Glutamatergic neuron (in vitro differentiated cells): Measurements from ENCODE around the gene DBX2. TPM values are rescaled to one million over a fixed set of nuclear protein-coding genes. Genes with fewer than 3 reads are reported as not detected.
A peak's percentile ranks its signal among the peaks of the same experiment; 100 is the strongest.
"Not testable (repeated sequence)": the region's sequence is repeated elsewhere in the genome, so short reads cannot be mapped to it uniquely, and the experiment has no call there.

ENCODE experiments used
- DNase-seq: peaks from one replicate; pipeline ENCODE4 v3.0.0; 2022
- H3K27ac Mint-ChIP-seq: one replicate; pipeline ENCODE4 v1.8.0; 2020; ENCODE audit warnings: mild to moderate bottlenecking, mixed read lengths, inconsistent platforms; ENCODE audit not compliant: unreplicated experiment
- H3K27me3 Mint-ChIP-seq: one replicate; pipeline ENCODE4 v1.8.0; 2020; ENCODE audit warnings: mild to moderate bottlenecking, moderate library complexity, mixed read lengths, inconsistent platforms; ENCODE audit not compliant: unreplicated experiment
- H3K36me3 Mint-ChIP-seq: one replicate; pipeline ENCODE4 v1.8.0; 2020; ENCODE audit warnings: mild to moderate bottlenecking, mixed read lengths, inconsistent platforms; ENCODE audit not compliant: unreplicated experiment
- H3K4me1 Mint-ChIP-seq: one replicate; pipeline ENCODE4 v1.8.0; 2020; ENCODE audit warnings: mild to moderate bottlenecking, low read depth, mixed read lengths, inconsistent platforms; ENCODE audit not compliant: unreplicated experiment
- H3K4me3 Mint-ChIP-seq: one replicate; pipeline ENCODE4 v1.8.0; 2020; ENCODE audit warnings: mild to moderate bottlenecking, mixed read lengths, inconsistent platforms; ENCODE audit not compliant: unreplicated experiment
- H3K9me3 Mint-ChIP-seq: one replicate; pipeline ENCODE4 v1.8.0; 2020; ENCODE audit warnings: mild to moderate bottlenecking, moderate library complexity, mixed read lengths, inconsistent platforms; ENCODE audit not compliant: unreplicated experiment
- CTCF ChIP-seq: fragments of 200-600 bp; sonication (generic); IDR thresholded peaks from one replicate; pipeline ENCODE4 v1.5.0; 2021; ENCODE audit not compliant: partially characterized antibody, unreplicated experiment
- long read RNA-seq: library from polyadenylated mRNA; unstranded; transcript quantifications from one replicate; pipeline ENCODE4 v2.0.0, GENCODE V29; 2020; ENCODE audit not compliant: unreplicated experiment
- total RNA-seq: library from RNA; stranded (reverse); fragmentation: NEBNext Ultra II Directional; extraction: Animal tissue kit (Norgen Biotek cat#: 25700); gene quantifications from one replicate; pipeline ENCODE4 v1.2.1, GENCODE V29; 2021; ENCODE audit not compliant: unreplicated experiment

DBX2 gene
- total RNA-seq: not detected
- long read RNA-seq: 0 reads

- Mint-ChIP-seq H3K27me3 (peaks cover 4% of the 10 kb centered on the region), H3K4me1 (peaks cover 4% of the 10 kb centered on the region), H3K4me3 (peak within 1 kb of the TSS; percentile 95), H3K36me3 (no peaks in the 10 kb centered on the region), H3K27ac (no peak within 1 kb of the TSS), H3K9me3 (peaks cover 1% of the 10 kb centered on the region)
- peak; percentile 51 for DNase-seq
- no peak for TF ChIP-seq CTCF
Measured at GRCh38 chr12:45050751-45051571, at the start of gene DBX2. TSS of gene DBX2 (minus strand) at chr12:45051099. CDS start at chr12:45050927, 172 bp downstream.

- H3K4me3 Mint-ChIP-seq: no peak overlapping the region
- H3K27ac Mint-ChIP-seq: no peak overlapping the region
- peaks cover 2% of the 10 kb centered on the region for H3K27me3 Mint-ChIP-seq
- DNase-seq: no peak
- H3K9me3 Mint-ChIP-seq: no peaks in the 10 kb centered on the region
- no peaks in the 10 kb centered on the region for H3K4me1 Mint-ChIP-seq
- no peak for TF ChIP-seq CTCF
- no peaks in the 10 kb centered on the region for H3K36me3 Mint-ChIP-seq
Measured at GRCh38 chr12:45098766-45099165, 47.9 kb upstream of the DBX2 start.

DNA sequence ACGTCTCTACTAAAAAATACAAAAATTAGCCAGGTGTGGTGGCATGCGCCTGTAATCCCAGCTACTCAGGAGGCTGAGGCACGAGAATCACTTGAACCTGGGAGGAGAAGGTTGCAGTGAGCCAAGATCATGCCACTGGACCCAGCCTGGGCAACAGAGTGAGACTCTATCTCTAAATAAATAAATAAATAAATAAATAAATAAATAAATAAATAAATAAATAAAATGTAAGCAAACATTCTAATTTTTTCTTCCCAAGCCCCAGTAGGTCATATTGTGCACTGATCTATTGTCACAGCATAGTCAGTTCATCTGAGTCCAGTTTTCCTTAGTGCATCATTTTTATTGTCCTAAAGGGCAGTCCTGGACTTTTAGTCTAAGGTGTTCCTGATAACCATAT, 44.5 kb upstream of the DBX2 start:
- not testable (repeated sequence) for DNase-seq, H3K36me3 Mint-ChIP-seq, H3K27me3 Mint-ChIP-seq, H3K9me3 Mint-ChIP-seq, H3K4me3 Mint-ChIP-seq, H3K27ac Mint-ChIP-seq, H3K4me1 Mint-ChIP-seq

GRCh38 chr12:45093051-45093450, 42.2 kb upstream of the DBX2 start:
- Mint-ChIP-seq H3K36me3 (no peaks in the 10 kb centered on the region), H3K27me3 (no peaks in the 10 kb centered on the region), H3K4me3 (no peak overlapping the region), H3K9me3 (no peaks in the 10 kb centered on the region), H3K4me1 (no peaks in the 10 kb centered on the region), H3K27ac (no peak overlapping the region)
- DNase-seq: no peak
- TF ChIP-seq CTCF: no peak

DNA sequence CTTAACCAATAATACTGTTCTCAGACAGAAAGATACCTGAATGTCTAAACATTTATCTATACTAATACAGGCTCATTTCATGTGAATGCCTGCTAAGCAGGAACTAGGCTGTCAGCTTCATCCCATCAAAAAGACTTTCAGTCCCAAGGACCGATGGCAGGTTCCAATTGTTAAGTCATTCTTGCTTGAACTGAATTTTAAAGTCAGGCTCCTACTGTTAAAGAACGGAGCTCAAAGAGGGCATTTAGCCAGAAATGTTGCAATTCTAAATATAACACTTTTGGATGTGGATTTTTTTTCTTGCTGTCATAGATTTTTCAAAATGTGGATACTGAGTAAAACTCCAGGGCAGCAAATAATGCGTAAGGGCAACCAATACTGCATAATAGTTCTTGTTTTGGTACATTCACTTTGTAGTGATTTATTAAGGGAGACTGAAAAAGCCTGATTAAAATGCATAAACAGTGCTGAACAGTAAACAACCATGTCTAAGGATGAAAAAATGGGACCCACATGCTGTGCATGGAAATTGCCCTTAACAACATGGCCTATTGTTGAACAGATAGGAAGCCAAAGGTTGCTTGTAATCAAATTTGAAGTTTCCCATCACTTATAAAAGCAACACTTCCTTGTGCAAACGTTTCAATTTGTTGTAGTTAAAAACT, 38.6 kb upstream of the DBX2 start:
- Mint-ChIP-seq H3K4me3 (no peak overlapping the region), H3K27me3 (no peaks in the 10 kb centered on the region), H3K9me3 (no peaks in the 10 kb centered on the region), H3K27ac (no peak overlapping the region), H3K36me3 (peaks cover 5% of the 10 kb centered on the region), H3K4me1 (no peaks in the 10 kb centered on the region)
- no peak for DNase-seq
- no peak for TF ChIP-seq CTCF
